Measurements from ENCODE around the gene EPAS1. TPM values are rescaled to one million over a fixed set of nuclear protein-coding genes. Genes with fewer than 3 reads are reported as not detected.

EPAS1 gene
- polyA plus RNA-seq, 1 of the 3 experiments (the other 2 are of a cell fraction), result 69.2 TPM

DNA sequence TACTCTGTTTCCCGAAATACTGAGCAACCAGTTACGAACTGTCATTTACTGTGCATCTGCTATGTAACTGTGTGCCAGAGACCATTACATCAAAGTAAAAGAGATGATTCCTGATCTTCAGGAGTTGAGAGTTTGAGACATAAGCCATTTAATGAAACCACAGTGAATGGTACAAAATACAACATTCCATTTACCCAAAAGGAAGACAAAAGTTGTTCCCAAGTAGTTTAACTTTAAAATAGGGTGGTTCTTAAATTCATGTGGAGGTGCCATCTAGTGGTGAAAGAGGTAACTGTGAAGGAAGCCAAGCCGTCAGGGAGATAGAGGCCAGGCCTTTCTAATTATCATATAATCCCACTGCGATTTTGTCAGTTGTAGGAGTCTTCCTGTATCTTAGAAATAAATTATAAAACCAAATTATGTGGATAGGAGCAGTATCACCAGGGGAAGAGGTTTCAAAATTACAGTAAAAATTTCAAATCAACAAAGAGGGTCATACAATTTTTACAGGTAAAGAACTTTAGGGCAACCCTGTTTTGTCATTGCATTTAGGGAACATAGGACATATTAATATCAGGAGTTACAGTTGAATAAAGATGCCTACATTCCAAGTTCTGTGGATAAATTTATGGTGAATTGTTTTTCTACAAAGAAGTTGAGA, 67.7 kb downstream of the EPAS1 start (continued):
- TF ChIP-seq, protein P1, sequence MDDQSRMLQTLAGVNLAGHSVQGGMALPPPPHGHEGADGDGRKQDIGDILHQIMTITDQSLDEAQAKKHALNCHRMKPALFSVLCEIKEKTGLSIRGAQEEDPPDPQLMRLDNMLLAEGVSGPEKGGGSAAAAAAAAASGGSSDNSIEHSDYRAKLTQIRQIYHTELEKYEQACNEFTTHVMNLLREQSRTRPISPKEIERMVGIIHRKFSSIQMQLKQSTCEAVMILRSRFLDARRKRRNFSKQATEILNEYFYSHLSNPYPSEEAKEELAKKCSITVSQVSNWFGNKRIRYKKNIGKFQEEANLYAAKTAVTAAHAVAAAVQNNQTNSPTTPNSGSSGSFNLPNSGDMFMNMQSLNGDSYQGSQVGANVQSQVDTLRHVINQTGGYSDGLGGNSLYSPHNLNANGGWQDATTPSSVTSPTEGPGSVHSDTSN (IDR thresholded peaks at IDR 0.05), result no peak
- TF ChIP-seq FOSL2 (IDR thresholded peaks at IDR 0.05; ENCODE audit: borderline replicate concordance, low read depth), result no peak
- TF ChIP-seq, protein P2, sequence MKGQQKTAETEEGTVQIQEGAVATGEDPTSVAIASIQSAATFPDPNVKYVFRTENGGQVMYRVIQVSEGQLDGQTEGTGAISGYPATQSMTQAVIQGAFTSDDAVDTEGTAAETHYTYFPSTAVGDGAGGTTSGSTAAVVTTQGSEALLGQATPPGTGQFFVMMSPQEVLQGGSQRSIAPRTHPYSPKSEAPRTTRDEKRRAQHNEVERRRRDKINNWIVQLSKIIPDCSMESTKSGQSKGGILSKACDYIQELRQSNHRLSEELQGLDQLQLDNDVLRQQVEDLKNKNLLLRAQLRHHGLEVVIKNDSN (IDR thresholded peaks at IDR 0.05; ENCODE audit: borderline replicate concordance, low read depth), result no peak
- TF ChIP-seq JUND (IDR thresholded peaks at IDR 0.05), result no peak
- TF ChIP-seq, protein P3, sequence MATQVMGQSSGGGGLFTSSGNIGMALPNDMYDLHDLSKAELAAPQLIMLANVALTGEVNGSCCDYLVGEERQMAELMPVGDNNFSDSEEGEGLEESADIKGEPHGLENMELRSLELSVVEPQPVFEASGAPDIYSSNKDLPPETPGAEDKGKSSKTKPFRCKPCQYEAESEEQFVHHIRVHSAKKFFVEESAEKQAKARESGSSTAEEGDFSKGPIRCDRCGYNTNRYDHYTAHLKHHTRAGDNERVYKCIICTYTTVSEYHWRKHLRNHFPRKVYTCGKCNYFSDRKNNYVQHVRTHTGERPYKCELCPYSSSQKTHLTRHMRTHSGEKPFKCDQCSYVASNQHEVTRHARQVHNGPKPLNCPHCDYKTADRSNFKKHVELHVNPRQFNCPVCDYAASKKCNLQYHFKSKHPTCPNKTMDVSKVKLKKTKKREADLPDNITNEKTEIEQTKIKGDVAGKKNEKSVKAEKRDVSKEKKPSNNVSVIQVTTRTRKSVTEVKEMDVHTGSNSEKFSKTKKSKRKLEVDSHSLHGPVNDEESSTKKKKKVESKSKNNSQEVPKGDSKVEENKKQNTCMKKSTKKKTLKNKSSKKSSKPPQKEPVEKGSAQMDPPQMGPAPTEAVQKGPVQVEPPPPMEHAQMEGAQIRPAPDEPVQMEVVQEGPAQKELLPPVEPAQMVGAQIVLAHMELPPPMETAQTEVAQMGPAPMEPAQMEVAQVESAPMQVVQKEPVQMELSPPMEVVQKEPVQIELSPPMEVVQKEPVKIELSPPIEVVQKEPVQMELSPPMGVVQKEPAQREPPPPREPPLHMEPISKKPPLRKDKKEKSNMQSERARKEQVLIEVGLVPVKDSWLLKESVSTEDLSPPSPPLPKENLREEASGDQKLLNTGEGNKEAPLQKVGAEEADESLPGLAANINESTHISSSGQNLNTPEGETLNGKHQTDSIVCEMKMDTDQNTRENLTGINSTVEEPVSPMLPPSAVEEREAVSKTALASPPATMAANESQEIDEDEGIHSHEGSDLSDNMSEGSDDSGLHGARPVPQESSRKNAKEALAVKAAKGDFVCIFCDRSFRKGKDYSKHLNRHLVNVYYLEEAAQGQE (IDR thresholded peaks at IDR 0.05; ENCODE audit: low read depth, low read length), result no peak
- TF ChIP-seq TCF12 (IDR thresholded peaks at IDR 0.05), result peak; percentile 69
- no peak for TF ChIP-seq NRF1 (IDR thresholded peaks at IDR 0.05; ENCODE audit: low read depth, low read length)

DNA sequence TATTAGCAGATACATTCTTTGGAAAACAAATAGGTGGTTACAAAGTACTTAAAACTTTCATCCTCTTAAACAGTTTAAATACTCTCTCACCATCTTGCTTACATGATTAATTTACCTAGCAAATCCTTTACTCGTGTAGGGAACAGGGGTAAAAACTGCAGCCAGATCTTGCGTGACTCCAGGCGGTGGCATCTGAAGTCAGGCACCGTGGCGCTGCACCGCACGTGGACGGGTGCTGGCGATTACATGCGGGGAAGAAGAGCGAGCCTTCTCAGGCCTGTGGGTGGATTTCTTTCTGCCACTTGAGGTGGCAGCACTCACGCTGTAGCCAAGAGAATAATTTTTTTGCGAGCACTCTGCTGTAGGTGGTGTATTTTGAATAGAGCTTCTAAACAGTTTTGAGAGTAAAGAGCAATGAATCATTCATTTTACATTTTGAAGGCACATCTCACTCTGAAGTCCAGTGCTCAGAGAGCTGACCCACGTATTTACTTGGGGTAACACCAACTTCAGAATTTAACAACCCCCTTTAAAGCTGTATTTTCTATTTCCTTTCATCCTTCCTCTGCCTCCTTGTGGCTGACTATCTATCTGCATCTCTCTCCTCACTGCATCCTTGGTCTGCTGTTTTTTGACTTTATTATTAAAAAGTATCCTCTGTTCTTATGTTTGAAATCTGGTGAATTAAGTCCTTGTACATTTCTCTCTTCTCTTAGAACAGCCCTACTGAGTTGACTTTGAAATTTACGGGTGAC, 68.9 kb downstream of the EPAS1 start:
- ChIA-PET CTCF (interaction anchor here (0.6 to 4.4 kb wide), 56 partner anchors 9 to 383 kb away, joined by 3 to 65 read pairs (median 6); partner anchors contain the start of gene EPAS1), POLR2A (interaction anchor here (0.6 to 2.6 kb wide), 4 partner anchors 26 to 69 kb away, joined by 3 to 12 read pairs (median 6); partner anchors contain the start of gene EPAS1)
- H3K36me3 ChIP-seq (replicated peaks in 1 of 2; ENCODE audit: control insufficient read depth in 1 of 2, insufficient read depth in 2 of 2, low read length in 1 of 2), result peaks cover 54 to 80% of the 10 kb centered on the region in 2 experiments
- no peaks in the 10 kb centered on the region for H4K20me1 ChIP-seq (ENCODE audit: insufficient read depth)
- H2AFZ ChIP-seq (ENCODE audit: low read depth), result no peak overlapping the region
- no peaks in the 10 kb centered on the region for H3K9me3 ChIP-seq
- no peak overlapping the region for H3K4me3 ChIP-seq (ENCODE audit: low read depth in 2 of 2, low read length in 1 of 2)
- no peaks in the 10 kb centered on the region for H3K9me2 ChIP-seq
- H3K4me1 ChIP-seq (ENCODE audit: control insufficient read depth in 1 of 2, insufficient read depth in 2 of 2, low read depth in 1 of 2, low read length in 1 of 2), result peaks cover 14 to 79% of the 10 kb centered on the region in 2 experiments; a peak in 3 of 4 replicates
- H3K4me2 ChIP-seq, result no peak overlapping the region
- 95% methylated on average over 15 of the region's 15 CpGs for WGBS (ENCODE audit: low lambda C conversion rate)
- H3K79me2 ChIP-seq (ENCODE audit: insufficient read depth), result peaks cover 28% of the 10 kb centered on the region
- H3K9ac ChIP-seq, result no peak overlapping the region
- peak overlapping the region in 1 of 2 experiments; percentile 98; a peak in 2 of 4 replicates for H3K27ac ChIP-seq (ENCODE audit: low read depth in 2 of 2, low read length in 1 of 2)
- no peaks in the 10 kb centered on the region for H3F3A ChIP-seq (replicated peaks; ENCODE audit: insufficient read depth)
- DNase-seq, result peak; percentile 59
- no peaks in the 10 kb centered on the region for H3K27me3 ChIP-seq (ENCODE audit: insufficient read depth)
- no peak for TF ChIP-seq TAF1 (IDR thresholded peaks at IDR 0.05; ENCODE audit: borderline replicate concordance, low read depth, low read length)
- 0 out of 2 replicates have a peak, but pooled peaks have one; percentile 8 for TF ChIP-seq MXI1 (IDR thresholded peaks at IDR 0.05; ENCODE audit: low read depth, low read length)
- TF ChIP-seq GABPA (IDR thresholded peaks at IDR 0.05; ENCODE audit: low read depth), result no peak
- TF ChIP-seq GATA2 (CRISPR knock-in tag; IDR thresholded peaks at IDR 0.05), result no peak
- no peak for TF ChIP-seq EZH2phosphoT487 (IDR thresholded peaks at IDR 0.05; ENCODE audit: borderline replicate concordance, low read depth)
- TF ChIP-seq, protein P2 (IDR thresholded peaks at IDR 0.05; ENCODE audit: borderline replicate concordance, low read depth), result no peak
- TF ChIP-seq, protein P4, sequence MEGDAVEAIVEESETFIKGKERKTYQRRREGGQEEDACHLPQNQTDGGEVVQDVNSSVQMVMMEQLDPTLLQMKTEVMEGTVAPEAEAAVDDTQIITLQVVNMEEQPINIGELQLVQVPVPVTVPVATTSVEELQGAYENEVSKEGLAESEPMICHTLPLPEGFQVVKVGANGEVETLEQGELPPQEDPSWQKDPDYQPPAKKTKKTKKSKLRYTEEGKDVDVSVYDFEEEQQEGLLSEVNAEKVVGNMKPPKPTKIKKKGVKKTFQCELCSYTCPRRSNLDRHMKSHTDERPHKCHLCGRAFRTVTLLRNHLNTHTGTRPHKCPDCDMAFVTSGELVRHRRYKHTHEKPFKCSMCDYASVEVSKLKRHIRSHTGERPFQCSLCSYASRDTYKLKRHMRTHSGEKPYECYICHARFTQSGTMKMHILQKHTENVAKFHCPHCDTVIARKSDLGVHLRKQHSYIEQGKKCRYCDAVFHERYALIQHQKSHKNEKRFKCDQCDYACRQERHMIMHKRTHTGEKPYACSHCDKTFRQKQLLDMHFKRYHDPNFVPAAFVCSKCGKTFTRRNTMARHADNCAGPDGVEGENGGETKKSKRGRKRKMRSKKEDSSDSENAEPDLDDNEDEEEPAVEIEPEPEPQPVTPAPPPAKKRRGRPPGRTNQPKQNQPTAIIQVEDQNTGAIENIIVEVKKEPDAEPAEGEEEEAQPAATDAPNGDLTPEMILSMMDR (IDR thresholded peaks at IDR 0.05), result peak; percentile 76
- TF ChIP-seq, protein P1 (IDR thresholded peaks at IDR 0.05), result no peak
- no peak for TF ChIP-seq TCF12 (IDR thresholded peaks at IDR 0.05)
- TF ChIP-seq, protein P5, sequence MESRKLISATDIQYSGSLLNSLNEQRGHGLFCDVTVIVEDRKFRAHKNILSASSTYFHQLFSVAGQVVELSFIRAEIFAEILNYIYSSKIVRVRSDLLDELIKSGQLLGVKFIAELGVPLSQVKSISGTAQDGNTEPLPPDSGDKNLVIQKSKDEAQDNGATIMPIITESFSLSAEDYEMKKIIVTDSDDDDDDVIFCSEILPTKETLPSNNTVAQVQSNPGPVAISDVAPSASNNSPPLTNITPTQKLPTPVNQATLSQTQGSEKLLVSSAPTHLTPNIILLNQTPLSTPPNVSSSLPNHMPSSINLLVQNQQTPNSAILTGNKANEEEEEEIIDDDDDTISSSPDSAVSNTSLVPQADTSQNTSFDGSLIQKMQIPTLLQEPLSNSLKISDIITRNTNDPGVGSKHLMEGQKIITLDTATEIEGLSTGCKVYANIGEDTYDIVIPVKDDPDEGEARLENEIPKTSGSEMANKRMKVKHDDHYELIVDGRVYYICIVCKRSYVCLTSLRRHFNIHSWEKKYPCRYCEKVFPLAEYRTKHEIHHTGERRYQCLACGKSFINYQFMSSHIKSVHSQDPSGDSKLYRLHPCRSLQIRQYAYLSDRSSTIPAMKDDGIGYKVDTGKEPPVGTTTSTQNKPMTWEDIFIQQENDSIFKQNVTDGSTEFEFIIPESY (IDR thresholded peaks at IDR 0.05; ENCODE audit: borderline replicate concordance, low read depth), result no peak
- peak; percentile 73 for TF ChIP-seq SMC3 (IDR thresholded peaks at IDR 0.05; ENCODE audit: low read depth, low read length)
